CD14-positive monocyte (primary cell): ENCODE measurements around the gene COQ10B. TPM values are rescaled to one million over a fixed set of nuclear protein-coding genes. Genes with fewer than 3 reads are reported as not detected.

Experiments
- DNase-seq, 3 donors: peaks; one replicate each; pipeline ENCODE4 v3.0.0-alpha.2; 2011 to 2022
- H2AFZ ChIP-seq: 2 replicates; pipeline ENCODE4 v1.6.0; 2012; ENCODE audit warnings: mild to moderate bottlenecking, low read depth, low read length, inconsistent platforms; ENCODE audit not compliant: insufficient read depth, poor library complexity, severe bottlenecking
- H3K27ac ChIP-seq, 2 donors: 1 replicate in 1 of 2; 2 replicates in 1 of 2; pipeline ENCODE4 v1.5.1; 2012 to 2013; ENCODE audit warnings: low read length in 2 of 2, control low read depth in 1 of 2, inconsistent platforms in 1 of 2, low read depth in 1 of 2, mild to moderate bottlenecking in 1 of 2
- H3K27me3 ChIP-seq, 2 donors: one replicate each; pipeline versions ENCODE4 v1.6.0 to v1.6.1; 2011 to 2013; ENCODE audit warnings: low read length in 2 of 2; ENCODE audit not compliant: control insufficient read depth in 2 of 2, insufficient read depth in 2 of 2
- H3K36me3 ChIP-seq, 2 donors: replicated peaks in 1 of 2; 1 replicate in 1 of 2; 2 replicates in 1 of 2; pipeline versions ENCODE4 v1.5.1 to v1.6.1; 2012 to 2013; ENCODE audit warnings: low read length in 2 of 2, control low read depth in 1 of 2, inconsistent platforms in 1 of 2, mild to moderate bottlenecking in 1 of 2; ENCODE audit not compliant: insufficient read depth in 2 of 2, control insufficient read depth in 1 of 2
- H3K4me1 ChIP-seq, 2 donors: 1 replicate in 1 of 2; 2 replicates in 1 of 2; pipeline versions ENCODE4 v1.5.1 to v1.6.1; 2012 to 2013; ENCODE audit warnings: low read length in 2 of 2, control low read depth in 1 of 2, inconsistent platforms in 1 of 2, mild to moderate bottlenecking in 1 of 2, moderate library complexity in 1 of 2; ENCODE audit not compliant: insufficient read depth in 2 of 2, control insufficient read depth in 1 of 2
- H3K4me2 ChIP-seq: replicated peaks from 2 replicates; pipeline ENCODE3; 2012; ENCODE audit warnings: low read length, moderate library complexity, mild to moderate bottlenecking; ENCODE audit not compliant: poor library complexity, severe bottlenecking; ENCODE audit errors: extremely low read depth
- H3K4me3 ChIP-seq, 3 experiments: fragments of 200-600 bp in 1 of 3; sonication (generic) in 1 of 3; replicated peaks in 1 of 3; 1 replicate in 2 of 3; 2 replicates in 1 of 3; pipeline ENCODE4 v1.5.1; 2011 to 2013; ENCODE audit warnings: low read length in 3 of 3, mild to moderate bottlenecking in 3 of 3, control low read depth in 2 of 3, low read depth in 2 of 3, inconsistent platforms in 1 of 3, moderate library complexity in 1 of 3
- H3K79me2 ChIP-seq: 2 replicates; pipeline ENCODE4 v1.6.0; 2012; ENCODE audit warnings: mild to moderate bottlenecking, control low read depth, inconsistent platforms, low read length, moderate library complexity; ENCODE audit not compliant: insufficient read depth
- H3K9ac ChIP-seq: 2 replicates; pipeline ENCODE4 v1.6.0; 2017; ENCODE audit warnings: low read length, mild to moderate bottlenecking; ENCODE audit not compliant: insufficient read depth, poor library complexity, severe bottlenecking
- H3K9me3 ChIP-seq, 2 donors: replicated peaks in 1 of 2; 1 replicate in 1 of 2; 2 replicates in 1 of 2; pipeline versions ENCODE4 v1.5.1 to v1.6.1; 2012 to 2013; ENCODE audit warnings: low read length in 2 of 2, control low read depth in 1 of 2; ENCODE audit not compliant: control insufficient read depth in 1 of 2, insufficient read depth in 1 of 2
- H4K20me1 ChIP-seq: 2 replicates; pipeline ENCODE4 v1.6.0; 2012; ENCODE audit warnings: mild to moderate bottlenecking, low read length, control low read depth, moderate library complexity; ENCODE audit not compliant: insufficient read depth
- H3K27ac Mint-ChIP-seq, 7 donors: one replicate each; pipeline ENCODE4 v1.8.0; 2020; ENCODE audit warnings: mild to moderate bottlenecking in 7 of 7, mixed read lengths in 7 of 7, moderate library complexity in 6 of 7, inconsistent platforms in 2 of 7
- H3K27me3 Mint-ChIP-seq, 3 donors: one replicate each; pipeline ENCODE4 v1.8.0; 2021 to 2022; ENCODE audit warnings: low read depth in 3 of 3, mild to moderate bottlenecking in 3 of 3, mixed read lengths in 3 of 3, moderate library complexity in 3 of 3, inconsistent platforms in 1 of 3
- H3K36me3 Mint-ChIP-seq, 2 donors: one replicate each; pipeline ENCODE4 v1.8.0; 2020; ENCODE audit warnings: mixed read lengths in 2 of 2, inconsistent platforms in 1 of 2, mild to moderate bottlenecking in 1 of 2
- H3K4me1 Mint-ChIP-seq: one replicate; pipeline ENCODE4 v1.8.0; 2020; ENCODE audit warnings: mild to moderate bottlenecking, mixed read lengths
- H3K4me3 Mint-ChIP-seq, 2 donors: one replicate each; pipeline ENCODE4 v1.8.0; 2020; ENCODE audit warnings: mild to moderate bottlenecking in 2 of 2, mixed read lengths in 2 of 2, moderate library complexity in 1 of 2
- H3K9me3 Mint-ChIP-seq, 7 donors: one replicate each; pipeline ENCODE4 v1.8.0; 2020 to 2022; ENCODE audit warnings: mixed read lengths in 7 of 7, mild to moderate bottlenecking in 6 of 7, moderate library complexity in 6 of 7, inconsistent platforms in 2 of 7
- CTCF ChIP-seq: fragments of 200-600 bp; IDR thresholded peaks from one replicate; pipeline ENCODE4 v1.8.0; 2022; ENCODE audit warnings: antibody characterized with exemption, mild to moderate bottlenecking
- WGBS: methylation state at CpG from one replicate; pipeline ENCODE4 v1.1.5; 2013; ENCODE audit warnings: missing lambda C conversion rate; ENCODE audit not compliant: insufficient coverage; 5-methylcytosine and 5-hydroxymethylcytosine counted together
- intact Hi-C, 2 donors: fragments of 100-400 bp; cut with micrococcal nuclease; formaldehyde crosslinking; loops; one replicate each; pipeline versions ENCODE4 v1.15.0 to v1.15.1; 2023
- polyA plus RNA-seq, 3 donors: library from polyadenylated mRNA; depleted of rRNA in 1 of 3; unstranded in 2 of 3; stranded (reverse) in 1 of 3; fragments of 300-500 nt in 2 of 3; fragments of >200 nt in 1 of 3; fragmentation: Illumina TruSeq in 2 of 3; gene quantifications; 1 replicate in 2 of 3; 2 replicates in 1 of 3; pipeline ENCODE4 v1.2.3, GENCODE V29; 2012 to 2021

The COQ10B gene
- polyA plus RNA-seq, 3 donors, result 6.7 to 46.6 (median 38.3) TPM

DNA sequence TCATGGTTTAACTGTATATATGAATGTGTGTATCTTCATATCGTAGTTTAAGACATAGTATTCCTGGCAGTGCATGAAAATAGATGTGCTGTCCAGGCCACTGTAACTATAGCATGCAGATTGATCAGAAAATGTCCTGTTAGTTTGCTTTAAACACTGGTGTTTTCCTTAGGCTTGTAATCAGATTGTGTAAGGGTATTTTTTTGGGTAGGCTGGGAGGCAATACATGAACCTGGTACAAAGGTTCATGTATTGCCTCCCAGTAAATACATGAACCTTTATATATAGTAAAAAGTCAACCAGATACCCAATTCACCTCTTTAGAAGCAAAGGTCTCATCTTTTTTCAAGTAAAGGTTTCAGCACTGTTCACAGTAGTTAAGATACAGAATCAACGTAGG, 1.6 kb downstream of the COQ10B start:
- Mint-ChIP-seq H3K27ac (peak overlapping the region in 4 of 7 donors; percentile 100), H3K36me3 (peaks cover 6 to 19% of the 10 kb centered on the region in 2 donors), H3K4me3 (peak overlapping the region; percentile 97 to 98), H3K4me1 (peaks cover 41% of the 10 kb centered on the region), H3K27me3 (peaks cover 0 to 4% (median 0%) of the 10 kb centered on the region in 3 donors), H3K9me3 (peaks cover 0 to 9% (median 0%) of the 10 kb centered on the region in 7 donors)
- 100% methylated on average over 2 of the region's 2 CpGs for WGBS
- TF ChIP-seq CTCF, result no peak
- H2AFZ ChIP-seq, result no peak overlapping the region
- peaks cover 66% of the 10 kb centered on the region for H3K79me2 ChIP-seq
- peak overlapping the region; percentile 92 for H3K4me2 ChIP-seq
- no peak for DNase-seq
- intact Hi-C loops, result loop anchor here in 1 of 2 donors (2.0 to 10.0 kb wide), 2 partner anchors 46 to 250 kb away; partner anchors contain the start of genes HSPE1 and MARS2
- no peaks in the 10 kb centered on the region for H3K9me3 ChIP-seq
- H4K20me1 ChIP-seq, result peaks cover 58% of the 10 kb centered on the region
- H3K9ac ChIP-seq, result no peak overlapping the region
- H3K27ac ChIP-seq, result peak overlapping the region in 1 of 2 donors; percentile 100
- H3K4me1 ChIP-seq, result peaks cover 15 to 30% of the 10 kb centered on the region in 2 donors
- peak overlapping the region in 1 of 3 experiments; percentile 90 for H3K4me3 ChIP-seq
- peaks cover 10 to 12% of the 10 kb centered on the region in 2 donors for H3K36me3 ChIP-seq
- H3K27me3 ChIP-seq, result no peaks in the 10 kb centered on the region

DNA sequence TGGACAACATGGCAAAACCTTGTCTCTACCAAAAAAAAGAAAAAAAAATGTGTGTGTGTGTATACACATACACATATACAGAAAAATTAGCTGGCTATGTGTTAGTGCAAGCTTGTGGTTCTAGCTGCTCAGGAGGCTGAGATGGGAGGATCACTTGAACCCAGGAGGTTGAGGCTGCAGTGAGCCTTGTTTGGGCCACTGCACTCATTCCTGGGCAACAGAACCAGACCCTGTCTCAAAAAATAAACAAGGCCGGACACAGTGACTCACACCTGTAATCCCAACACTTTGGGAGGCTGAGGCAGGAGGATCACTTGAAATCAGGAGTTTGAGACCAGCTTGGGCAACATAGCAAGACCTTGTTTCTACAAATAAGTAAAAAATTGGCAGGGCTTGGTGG, 2.1 kb downstream of the COQ10B start:
- Mint-ChIP-seq H3K27ac (peak overlapping the region in 2 of 7 donors; percentile 34 to 60), H3K9me3 (peaks cover 0 to 9% (median 0%) of the 10 kb centered on the region in 7 donors), H3K4me3 (no peak overlapping the region), H3K4me1 (peaks cover 41% of the 10 kb centered on the region), H3K27me3 (peaks cover 0 to 4% (median 0%) of the 10 kb centered on the region in 3 donors), H3K36me3 (peaks cover 9 to 23% of the 10 kb centered on the region in 2 donors)
- WGBS, result no CpG with 5 or more reads among the region's 1 CpG
- no peak for DNase-seq
- peaks cover 71% of the 10 kb centered on the region for H3K79me2 ChIP-seq
- H3K4me2 ChIP-seq, result no peak overlapping the region
- no peak for TF ChIP-seq CTCF
- H3K27me3 ChIP-seq, result no peaks in the 10 kb centered on the region
- H3K27ac ChIP-seq, result no peak overlapping the region
- H3K9me3 ChIP-seq, result no peaks in the 10 kb centered on the region
- intact Hi-C loops, result loop anchor here in 1 of 2 donors (2.0 to 10.0 kb wide), 2 partner anchors 45 to 249 kb away; partner anchors contain the start of genes HSPE1 and MARS2
- peaks cover 14 to 17% of the 10 kb centered on the region in 2 donors for H3K36me3 ChIP-seq
- H3K4me3 ChIP-seq, result no peak overlapping the region
- H3K4me1 ChIP-seq, result peaks cover 15 to 30% of the 10 kb centered on the region in 2 donors
- no peak overlapping the region for H2AFZ ChIP-seq
- peaks cover 63% of the 10 kb centered on the region for H4K20me1 ChIP-seq
- no peak overlapping the region for H3K9ac ChIP-seq
